Activated CD8-positive, alpha-beta T cell treated with anti-CD3 and anti-CD28 coated beads for 36 hours (primary cell): ENCODE data around the gene TMEM171. TPM values are rescaled to one million over a fixed set of nuclear protein-coding genes. Genes with fewer than 3 reads are reported as not detected.

Experiments used
- ATAC-seq: fragments of 200-7000 bp; cut with Tn5 transposase; one replicate; pipeline ENCODE4 v1.10.0; 2021; ENCODE audit warnings: mild to moderate bottlenecking, moderate library complexity
- CTCF ChIA-PET: fragments of 350-600 bp; sonication (Branson Sonifier 250); formaldehyde crosslinking; loops from one replicate; lab custom pipeline; 2021; ENCODE audit warnings: antibody characterized with exemption; lab: Charles Lee
- POLR2A ChIA-PET: fragments of 350-600 bp; sonication (Branson Sonifier 250); formaldehyde crosslinking; loops from one replicate; lab custom pipeline; 2021; ENCODE audit warnings: antibody characterized with exemption; lab: Charles Lee
- DNase-seq: peaks from one replicate; pipeline ENCODE4 v3.0.0-alpha.2; 2020
- H3K27ac Mint-ChIP-seq: one replicate; pipeline ENCODE4 v1.8.0; 2021; ENCODE audit warnings: mild to moderate bottlenecking, mixed read lengths
- H3K27me3 Mint-ChIP-seq: one replicate; pipeline ENCODE4 v1.8.0; 2021; ENCODE audit warnings: mixed read lengths
- H3K36me3 Mint-ChIP-seq: one replicate; pipeline ENCODE4 v1.8.0; 2021; ENCODE audit warnings: low read depth, mixed read lengths
- H3K4me1 Mint-ChIP-seq: one replicate; pipeline ENCODE4 v1.8.0; 2021; ENCODE audit warnings: low read depth, mixed read lengths
- H3K4me3 Mint-ChIP-seq: one replicate; pipeline ENCODE4 v1.8.0; 2021; ENCODE audit warnings: mild to moderate bottlenecking, moderate library complexity, mixed read lengths
- H3K9me3 Mint-ChIP-seq: one replicate; pipeline ENCODE4 v1.8.0; 2021; ENCODE audit warnings: mixed read lengths
- CTCF ChIP-seq: fragments of 200-600 bp; IDR thresholded peaks from one replicate; pipeline ENCODE4 v1.8.0; 2022; ENCODE audit warnings: antibody characterized with exemption, mild to moderate bottlenecking
- intact Hi-C: fragments of 100-400 bp; cut with micrococcal nuclease; formaldehyde crosslinking; loops from one replicate; pipeline ENCODE4 v1.10.0; 2022
- total RNA-seq, 2 experiments: library from RNA; stranded (reverse); gene quantifications; one replicate each; pipeline ENCODE4 v1.2.3, GENCODE V29; 2021

TMEM171 gene
- total RNA-seq, 2 experiments from 2014 or later = not detected

GRCh38 chr5:73103870-73104299, 16.5 kb upstream of the TMEM171 start:
- intact Hi-C loops = no loop called here
- Mint-ChIP-seq H3K4me1 (no peaks in the 10 kb centered on the region), H3K27me3 (peaks cover 21% of the 10 kb centered on the region), H3K27ac (no peak overlapping the region), H3K4me3 (no peak overlapping the region), H3K9me3 (peaks cover 3% of the 10 kb centered on the region), H3K36me3 (no peaks in the 10 kb centered on the region)
- no peak for TF ChIP-seq CTCF
- ChIA-PET POLR2A (no interaction called here), CTCF (interaction anchor here (1.0 kb wide), 1 partner anchor 10 kb away, joined by 3 read pairs; no protein-coding TSS in a partner anchor)
- DNase-seq = no peak
- no peak for ATAC-seq

GRCh38 chr5:73104326-73104725, 16.0 kb upstream of the TMEM171 start:
- H3K9me3 Mint-ChIP-seq = peaks cover 3% of the 10 kb centered on the region
- TF ChIP-seq CTCF = no peak
- CTCF ChIA-PET = interaction anchor here (1.0 kb wide), 1 partner anchor 10 kb away, joined by 3 read pairs; no protein-coding TSS in a partner anchor
- no peaks in the 10 kb centered on the region for H3K36me3 Mint-ChIP-seq
- H3K27ac Mint-ChIP-seq = no peak overlapping the region
- no peak for ATAC-seq
- POLR2A ChIA-PET = no interaction called here
- peaks cover 24% of the 10 kb centered on the region for H3K27me3 Mint-ChIP-seq
- intact Hi-C loops = no loop called here
- H3K4me3 Mint-ChIP-seq = no peak overlapping the region
- DNase-seq = no peak
- H3K4me1 Mint-ChIP-seq = no peaks in the 10 kb centered on the region

GRCh38 chr5:73106335-73106734, 14.0 kb upstream of the TMEM171 start:
- Mint-ChIP-seq H3K9me3 (peaks cover 3% of the 10 kb centered on the region), H3K36me3 (no peaks in the 10 kb centered on the region), H3K4me3 (no peak overlapping the region), H3K27me3 (peaks cover 30% of the 10 kb centered on the region), H3K4me1 (no peaks in the 10 kb centered on the region), H3K27ac (no peak overlapping the region)
- DNase-seq (no peak), ATAC-seq (no peak)
- intact Hi-C loops = no loop called here
- no peak for TF ChIP-seq CTCF
- CTCF ChIA-PET = no interaction called here
- POLR2A ChIA-PET = interaction anchor here (0.8 kb wide), 1 partner anchor 59 kb away, joined by 3 read pairs; no protein-coding TSS in a partner anchor

GRCh38 chr5:73110190-73110589, 10.2 kb upstream of the TMEM171 start:
- Mint-ChIP-seq H3K27ac (no peak overlapping the region), H3K4me1 (no peaks in the 10 kb centered on the region), H3K27me3 (peaks cover 52% of the 10 kb centered on the region), H3K9me3 (peaks cover 3% of the 10 kb centered on the region), H3K4me3 (no peak overlapping the region), H3K36me3 (no peaks in the 10 kb centered on the region)
- no peak for TF ChIP-seq CTCF
- POLR2A ChIA-PET = interaction anchor here (1.5 kb wide), 1 partner anchor 10 kb away, joined by 4 read pairs; the partner anchor contains the start of gene TMEM171
- no peak for ATAC-seq
- intact Hi-C loops = no loop called here
- CTCF ChIA-PET = interaction anchor here (1.4 to 2.2 kb wide), 2 partner anchors 27 to 61 kb away, joined by 4 to 5 read pairs; no protein-coding TSS in a partner anchor
- no peak for DNase-seq

- intact Hi-C loops = no loop called here
These were observed 8.8 kb upstream of the TMEM171 start for GRCh38 chr5:73111536-73111935.

More at GRCh38 chr5:73111536-73111935, 8.8 kb upstream of the TMEM171 start:
- H3K4me3 Mint-ChIP-seq = no peak overlapping the region
- H3K27me3 Mint-ChIP-seq = peaks cover 50% of the 10 kb centered on the region
- H3K4me1 Mint-ChIP-seq = no peaks in the 10 kb centered on the region
- no peak for TF ChIP-seq CTCF
- ChIA-PET CTCF (interaction anchor here (1.1 to 2.2 kb wide), 4 partner anchors 28 to 104 kb away, joined by 3 to 5 read pairs (median 4); no protein-coding TSS in a partner anchor), POLR2A (no interaction called here)
- H3K36me3 Mint-ChIP-seq = no peaks in the 10 kb centered on the region
- ATAC-seq (no peak), DNase-seq (no peak)
- peaks cover 3% of the 10 kb centered on the region for H3K9me3 Mint-ChIP-seq
- no peak overlapping the region for H3K27ac Mint-ChIP-seq
